Activated CD8-positive, alpha-beta memory T cell treated with anti-CD3 and anti-CD28 coated beads, Interleukin-2, amount 50 U/mL, for 1 hour (primary cell): ENCODE data around the gene SERP2.
"Not testable (repeated sequence)": the region's sequence is repeated elsewhere in the genome, so short reads cannot be mapped to it uniquely, and the experiment has no call there.

Experiments used
- DNase-seq: peaks from one replicate; pipeline ENCODE4 v3.0.0-alpha.2; 2020; ENCODE audit errors: extremely low read depth

Gene SERP2

GRCh38 chr13:44373601-44374347, at the start of gene SERP2:
TSS of gene SERP2 (plus strand) at chr13:44373824. CDS start at chr13:44374026, 202 bp downstream.
- DNase-seq = no peak

GRCh38 chr13:44326961-44327360, 46.7 kb upstream of the SERP2 start:
- no peak for DNase-seq

- not testable (repeated sequence) for DNase-seq
Measured at GRCh38 chr13:44329041-44329440, 44.6 kb upstream of the SERP2 start.

- no peak for DNase-seq
Measured at GRCh38 chr13:44329909-44330545, 43.6 kb upstream of the SERP2 start.

- DNase-seq = no peak
Measured at GRCh38 chr13:44331446-44331845, 42.2 kb upstream of the SERP2 start.

GRCh38 chr13:44331912-44332851, 41.4 kb upstream of the SERP2 start:
- no peak for DNase-seq

GRCh38 chr13:44333950-44334655, 39.5 kb upstream of the SERP2 start:
- no peak for DNase-seq

GRCh38 chr13:44334751-44335150, 38.9 kb upstream of the SERP2 start:
- no peak for DNase-seq

- no peak for DNase-seq
Measured at GRCh38 chr13:44336934-44337333, 36.7 kb upstream of the SERP2 start.

GRCh38 chr13:44337581-44337980, 36.0 kb upstream of the SERP2 start:
- DNase-seq = no peak

GRCh38 chr13:44340508-44340907, 33.1 kb upstream of the SERP2 start:
- no peak for DNase-seq

- no peak for DNase-seq
Measured at GRCh38 chr13:44342741-44343140, 30.9 kb upstream of the SERP2 start.

- DNase-seq = no peak
Measured at GRCh38 chr13:44346534-44346933, 27.1 kb upstream of the SERP2 start.

GRCh38 chr13:44347301-44347700, 26.3 kb upstream of the SERP2 start:
- DNase-seq = no peak

- DNase-seq = no peak
Measured at GRCh38 chr13:44347949-44348348, 25.7 kb upstream of the SERP2 start.

- no peak for DNase-seq
Measured at GRCh38 chr13:44350775-44351504, 22.7 kb upstream of the SERP2 start.

GRCh38 chr13:44351505-44351854, 22.1 kb upstream of the SERP2 start:
- DNase-seq = no peak

GRCh38 chr13:44352202-44352601, 21.4 kb upstream of the SERP2 start:
- no peak for DNase-seq

GRCh38 chr13:44352671-44353070, 21.0 kb upstream of the SERP2 start:
- no peak for DNase-seq

- DNase-seq = no peak
Measured at GRCh38 chr13:44354331-44354730, 19.3 kb upstream of the SERP2 start.

GRCh38 chr13:44354884-44355283, 18.7 kb upstream of the SERP2 start:
- no peak for DNase-seq
